GM12878 (cell line): ENCODE data around the gene MAGEB18. TPM values are rescaled to one million over a fixed set of nuclear protein-coding genes. Genes with fewer than 3 reads are reported as not detected.

Experiments
- ATAC-seq: fragments of 200-7000 bp; cut with Tn5 transposase; 3 replicates; pipeline ENCODE4 v1.9.1; 2020; ENCODE audit warnings: mild to moderate bottlenecking, moderate library complexity
- BruUV-seq: library from RNA; stranded (reverse); fragments of 400-500 nt; replicated peaks from 2 replicates; lab custom pipeline; 2021; lab: Mats Ljungman, UMichigan
- CTCF ChIA-PET: fragments of 300-600 bp; sonication (Branson Sonifier 250); formaldehyde crosslinking; extraction: SDS; loops from one replicate; lab custom pipeline; 2021; ENCODE audit warnings: inconsistent platforms; lab: Yijun Ruan, JAX
- POLR2A ChIA-PET: fragments of 350-600 bp; formaldehyde crosslinking; extraction: SDS; loops from one replicate; lab custom pipeline; 2021; ENCODE audit warnings: inconsistent platforms; lab: Charles Lee
- RAD21 ChIA-PET: fragments of 300-600 bp; sonication (Branson Sonifier 250); formaldehyde crosslinking; loops from one replicate; lab custom pipeline; 2023; ENCODE audit warnings: antibody characterized with exemption; ENCODE audit not compliant: unreplicated experiment; lab: Charles Lee
- SMC1A ChIA-PET: fragments of 300-600 bp; sonication (Branson Sonifier 250); formaldehyde crosslinking; loops from one replicate; lab custom pipeline; 2023; ENCODE audit not compliant: unreplicated experiment, uncharacterized antibody; lab: Charles Lee
- DNase-seq: peaks from one replicate; pipeline ENCODE4 v3.0.0-alpha.2; 2011; ENCODE audit warnings: low read depth, low spot score
- FAIRE-seq: peaks from 3 replicates; lab custom pipeline; 2011; peaks lifted over from hg19 to GRCh38; lab: Jason Lieb, UNC
- H2AFZ ChIP-seq: 2 replicates; pipeline ENCODE4 v1.6.0; 2011; ENCODE audit warnings: low read depth, low read length, control low read depth; ENCODE audit not compliant: control insufficient read depth
- H3K27ac ChIP-seq: 2 replicates; pipeline ENCODE4 v1.5.1; 2011; ENCODE audit warnings: control low read depth; ENCODE audit not compliant: control insufficient read depth, insufficient read depth
- H3K27me3 ChIP-seq, 2 experiments: replicated peaks in 1 of 2; 2 replicates each; pipeline versions ENCODE4 v1.6.0 to v1.6.1; 2011; ENCODE audit warnings: low read length in 1 of 2; ENCODE audit not compliant: control insufficient read depth in 2 of 2, insufficient read depth in 2 of 2
- H3K36me3 ChIP-seq, 2 experiments: 2 replicates each; pipeline ENCODE4 v1.5.1; 2011; ENCODE audit warnings: low read length in 1 of 2; ENCODE audit not compliant: control insufficient read depth in 2 of 2, insufficient read depth in 2 of 2
- H3K4me1 ChIP-seq: 2 replicates; pipeline ENCODE4 v1.6.1; 2011; ENCODE audit warnings: mild to moderate bottlenecking, low read length, moderate library complexity, mixed read lengths; ENCODE audit not compliant: control insufficient read depth, insufficient read depth
- H3K4me2 ChIP-seq: 2 replicates; pipeline ENCODE4 v1.6.0; 2011; ENCODE audit warnings: control low read depth; ENCODE audit not compliant: control insufficient read depth, insufficient read depth
- H3K4me3 ChIP-seq: fragments of 200-600 bp; sonication (generic); 2 replicates; pipeline ENCODE4 v1.5.1; 2016
- H3K79me2 ChIP-seq: 2 replicates; pipeline ENCODE4 v1.6.0; 2011; ENCODE audit warnings: low read length; ENCODE audit not compliant: control insufficient read depth, insufficient read depth
- H3K9ac ChIP-seq: 2 replicates; pipeline ENCODE4 v1.8.0; 2011; ENCODE audit warnings: low read length, control low read depth, mixed read lengths; ENCODE audit not compliant: control insufficient read depth, insufficient read depth
- H3K9me3 ChIP-seq: replicated peaks from 3 replicates; pipeline ENCODE4 v1.5.1; 2011; ENCODE audit warnings: mild to moderate bottlenecking, low read length; ENCODE audit not compliant: control insufficient read depth, insufficient read depth
- H4K20me1 ChIP-seq: 2 replicates; pipeline ENCODE4 v1.6.0; 2011; ENCODE audit not compliant: control insufficient read depth, insufficient read depth
- BCL11A ChIP-seq: IDR thresholded peaks from 2 replicates; pipeline ENCODE4 v1.6.1; 2011; ENCODE audit warnings: low read depth, low read length
- BRCA1 ChIP-seq: IDR thresholded peaks from 2 replicates; pipeline ENCODE4 v1.6.1; 2011; ENCODE audit warnings: low read depth, low read length, improper control_type of control experiment
- CBX3 ChIP-seq: fragments of 200-600 bp; sonication (generic); IDR thresholded peaks from 2 replicates; pipeline ENCODE4 v1.6.1; 2016; ENCODE audit warnings: low read depth, borderline replicate concordance
- CBX5 ChIP-seq: sonication (generic); IDR thresholded peaks from 2 replicates; pipeline ENCODE4 v1.6.1; 2016; ENCODE audit warnings: low read depth, moderate library complexity, mild to moderate bottlenecking, inconsistent platforms
- CEBPZ ChIP-seq: fragments of 150-350 bp; IDR thresholded peaks from 2 replicates; pipeline ENCODE4 v1.6.1; 2016; ENCODE audit warnings: low read depth, low read length
- E2F8 ChIP-seq: fragments of 450-650 bp; IDR thresholded peaks from 2 replicates; pipeline ENCODE4 v1.6.1; 2018; ENCODE audit warnings: mild to moderate bottlenecking, low read depth, moderate library complexity; ENCODE audit not compliant: partially characterized antibody
- HDAC6 ChIP-seq: fragments of 200-600 bp; sonication (generic); IDR thresholded peaks from one replicate; pipeline ENCODE4 v1.8.0; 2017; ENCODE audit warnings: antibody characterized with exemption; ENCODE audit not compliant: unreplicated experiment
- IRF5 ChIP-seq: fragments of 450-650 bp; IDR thresholded peaks from 2 replicates; pipeline ENCODE4 v1.6.1; 2017; ENCODE audit warnings: borderline replicate concordance
- MTA3 ChIP-seq: IDR thresholded peaks from 2 replicates; pipeline ENCODE4 v1.6.1; 2012; ENCODE audit warnings: low read length, inconsistent platforms, borderline replicate concordance
- NR2F1 ChIP-seq: fragments of 450-650 bp; conservative IDR thresholded peaks from 2 replicates; pipeline ENCODE4 v1.6.1; 2017; ENCODE audit warnings: mild to moderate bottlenecking
- RB1 ChIP-seq: fragments of 450-650 bp; formaldehyde crosslinking; IDR thresholded peaks from 2 replicates; pipeline ENCODE4 v1.6.1; 2017; ENCODE audit warnings: mild to moderate bottlenecking, borderline replicate concordance
- RCOR1 ChIP-seq: conservative IDR thresholded peaks from 2 replicates; pipeline ENCODE4 v1.6.1; 2012; ENCODE audit warnings: low read depth, low read length, improper control_type of control experiment
- SRF ChIP-seq, 2 experiments: IDR thresholded peaks; 2 replicates each; pipeline ENCODE4 v1.6.1; 2011; ENCODE audit warnings: low read depth in 2 of 2, low read length in 2 of 2, mild to moderate bottlenecking in 1 of 2, moderate library complexity in 1 of 2
- STAT1 ChIP-seq: fragments of 450-650 bp; conservative IDR thresholded peaks from 2 replicates; pipeline ENCODE4 v1.6.1; 2014; ENCODE audit warnings: antibody characterized with exemption, mild to moderate bottlenecking
- WGBS: methylation state at CpG from one replicate; pipeline ENCODE4 v1.1.6; 2016; ENCODE audit warnings: low lambda C conversion rate; ENCODE audit not compliant: insufficient replicate concordance, insufficient coverage; ENCODE audit errors: missing lambda C conversion rate; 5-methylcytosine and 5-hydroxymethylcytosine counted together
- in situ Hi-C: fragments of 300-500 bp; cut with MboI; formaldehyde crosslinking; loops from 9 replicates; pipeline ENCODE4 v1.14.3; 2018; ENCODE audit warnings: mixed read lengths
- intact Hi-C: fragments of 100-400 bp; cut with micrococcal nuclease; formaldehyde crosslinking; loops from one replicate; pipeline ENCODE4 v1.14.2; 2022; ENCODE audit not compliant: unreplicated experiment
- polyA plus RNA-seq, 11 experiments: library from polyadenylated mRNA; depleted of rRNA in 4 of 11; unstranded in 6 of 11; stranded (reverse) in 5 of 11; fragments of >200 nt; fragmentation: Nextera tagmentation in 4 of 11; fragmentation: Illumina TruSeq in 1 of 11; extraction: Ambion mirVana in 4 of 11; extraction: Trizol in 1 of 11; gene quantifications; 1 replicate in 1 of 11; 2 replicates in 10 of 11; pipeline versions ENCODE4 v1.2.1 to v1.2.3, GENCODE V29; 2011 to 2016; ENCODE audit warnings: inconsistent platforms in 2 of 11, missing spikeins in 2 of 11, low read depth in 1 of 11
- total RNA-seq, 4 experiments: library from RNA; depleted of rRNA in 3 of 4; stranded (reverse); fragments of >200 nt in 3 of 4; fragmentation: Illumina TruSeq in 1 of 4; extraction: Trizol in 1 of 4; gene quantifications; 2 replicates each; pipeline versions ENCODE4 v1.2.1 to v1.2.3, GENCODE V29; 2013 to 2021

The MAGEB18 gene
- total and polyA plus RNA-seq, 10 of the 15 experiments (the other 5 are each of a cell fraction or from before 2014, with no cell fraction given), result not detected

- in situ Hi-C loops (no loop called here), intact Hi-C loops (no loop called here)
- no peaks in the 10 kb centered on the region for H4K20me1 ChIP-seq
- no peak within 1 kb of the TSS for H3K4me3 ChIP-seq
- H3K9me3 ChIP-seq, result no peaks in the 10 kb centered on the region
- DNase-seq, result no peak
- POLR2A ChIA-PET, result no interaction called here
- no peak for TF ChIP-seq IRF5
- TF ChIP-seq RCOR1, result no peak
- no peak for TF ChIP-seq BCL11A
- TF ChIP-seq E2F8, result no peak
- TF ChIP-seq SRF (IDR thresholded peaks at IDR 0.05; ENCODE audit: low read depth in 2 of 2, low read length in 2 of 2), result no peak
- TF ChIP-seq BRCA1, result no peak
- TF ChIP-seq NR2F1, result no peak
- no peak for TF ChIP-seq HDAC6
- TF ChIP-seq RB1, result no peak
- no peak for TF ChIP-seq CBX5
- TF ChIP-seq MTA3, result no peak
- TF ChIP-seq STAT1, result no peak
- no peak for TF ChIP-seq CEBPZ
- TF ChIP-seq CBX3, result no peak
- CTCF ChIA-PET, result no interaction called here
- H3K9ac ChIP-seq, result no peak within 1 kb of the TSS
- SMC1A ChIA-PET, result no interaction called here
- H3K27me3 ChIP-seq, result no peaks in the 10 kb centered on the region
- no peak within 1 kb of the TSS for H3K4me2 ChIP-seq
- H3K4me1 ChIP-seq, result no peaks in the 10 kb centered on the region
- no peaks in the 10 kb centered on the region for H3K36me3 ChIP-seq
- H3K79me2 ChIP-seq, result no peaks in the 10 kb centered on the region
- BruUV-seq, result no TSS peak
- H3K27ac ChIP-seq, result no peak within 1 kb of the TSS
- H2AFZ ChIP-seq, result no peak within 1 kb of the TSS
- RAD21 ChIA-PET, result no interaction called here
- 49% methylated on average over 10 of the region's 10 CpGs for WGBS
- no peak for ATAC-seq
- FAIRE-seq, result no peak
Observed at GRCh38 chrX:26160301-26160700, 22.2 kb downstream of the MAGEB18 start, which contains the start of gene MAGEB6B. Gene MAGEB6B, plus strand, starts transcription at chrX:26160601. Its CDS starts 0 bp downstream, at chrX:26160601.
